Mammary epithelial cell (primary cell): ENCODE measurements around the gene C14orf119.

ENCODE experiments used
- EZH2 ChIP-seq: IDR thresholded peaks from 2 replicates; pipeline ENCODE4 v1.6.1; 2012; ENCODE audit warnings: low read length, inconsistent platforms, borderline replicate concordance
- TF ChIP-seq, protein P1 (sequence below), 2 donors: IDR thresholded peaks in 1 of 2; conservative IDR thresholded peaks in 1 of 2; 2 replicates each; pipeline ENCODE4 v1.5.1; 2011 to 2012; ENCODE audit warnings: inconsistent platforms in 2 of 2, low read length in 2 of 2, mild to moderate bottlenecking in 2 of 2, control low read depth in 1 of 2, low read depth in 1 of 2; ENCODE audit not compliant: insufficient read depth in 1 of 2; ENCODE audit errors: extremely low read depth in 1 of 2

DNA sequence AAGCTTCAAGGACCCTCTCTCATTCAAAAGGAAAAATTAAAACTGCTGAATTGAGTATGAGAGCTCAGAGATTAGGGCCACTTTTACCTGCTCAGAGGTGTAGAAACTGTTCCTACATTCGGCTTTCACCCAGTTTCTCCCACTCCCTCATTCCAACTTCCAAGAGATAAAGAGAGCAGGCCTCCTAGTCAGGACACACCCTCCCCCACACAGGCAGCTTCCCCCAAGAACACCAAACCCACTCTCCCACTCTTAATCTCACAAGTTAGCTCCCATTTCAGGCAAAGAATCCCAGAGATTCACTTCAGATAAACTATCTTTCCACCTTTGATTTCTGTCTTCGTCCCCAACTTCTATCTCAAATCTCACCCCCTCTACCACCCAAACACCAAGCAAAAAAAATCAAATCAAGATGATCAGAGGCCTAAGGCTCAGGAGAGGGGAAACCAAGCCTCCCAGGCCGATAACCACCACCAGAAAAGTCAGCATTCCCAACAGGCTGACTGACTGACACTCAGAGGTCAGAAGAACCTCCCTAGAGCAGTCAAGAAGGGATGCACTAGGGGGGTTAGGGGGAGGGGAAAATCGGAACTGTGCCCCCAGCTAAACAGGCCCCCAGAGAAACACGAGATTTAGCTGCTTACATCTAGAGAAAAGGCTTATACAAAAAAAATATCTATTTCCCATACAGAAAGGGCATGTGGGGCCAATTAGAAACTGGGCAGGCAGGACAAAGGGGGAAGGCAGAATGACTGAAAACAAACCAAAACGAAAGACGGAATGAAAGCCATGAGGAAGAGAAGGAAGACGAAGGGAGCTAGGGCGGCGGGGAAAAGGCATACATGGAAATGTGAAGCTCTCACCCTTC, 24.8 kb upstream of the C14orf119 start:
- TF ChIP-seq EZH2: no peak
- TF ChIP-seq, protein P1, sequence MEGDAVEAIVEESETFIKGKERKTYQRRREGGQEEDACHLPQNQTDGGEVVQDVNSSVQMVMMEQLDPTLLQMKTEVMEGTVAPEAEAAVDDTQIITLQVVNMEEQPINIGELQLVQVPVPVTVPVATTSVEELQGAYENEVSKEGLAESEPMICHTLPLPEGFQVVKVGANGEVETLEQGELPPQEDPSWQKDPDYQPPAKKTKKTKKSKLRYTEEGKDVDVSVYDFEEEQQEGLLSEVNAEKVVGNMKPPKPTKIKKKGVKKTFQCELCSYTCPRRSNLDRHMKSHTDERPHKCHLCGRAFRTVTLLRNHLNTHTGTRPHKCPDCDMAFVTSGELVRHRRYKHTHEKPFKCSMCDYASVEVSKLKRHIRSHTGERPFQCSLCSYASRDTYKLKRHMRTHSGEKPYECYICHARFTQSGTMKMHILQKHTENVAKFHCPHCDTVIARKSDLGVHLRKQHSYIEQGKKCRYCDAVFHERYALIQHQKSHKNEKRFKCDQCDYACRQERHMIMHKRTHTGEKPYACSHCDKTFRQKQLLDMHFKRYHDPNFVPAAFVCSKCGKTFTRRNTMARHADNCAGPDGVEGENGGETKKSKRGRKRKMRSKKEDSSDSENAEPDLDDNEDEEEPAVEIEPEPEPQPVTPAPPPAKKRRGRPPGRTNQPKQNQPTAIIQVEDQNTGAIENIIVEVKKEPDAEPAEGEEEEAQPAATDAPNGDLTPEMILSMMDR (conservative IDR thresholded peaks at IDR 0.05 in 1 of 2, IDR thresholded peaks at IDR 0.05 in 1 of 2; ENCODE audit: extremely low read depth in 1 of 2, insufficient read depth in 1 of 2, low read depth in 1 of 2, low read length in 2 of 2): no peak
